ENCODE results near the gene POLR2E.

- TF ChIP-seq CTCF (IDR thresholded peaks at IDR 0.05) (no peak), SIN3A (IDR thresholded peaks at IDR 0.05; ENCODE audit: borderline replicate concordance, insufficient read depth, low read depth, low read length) (no peak), TCF7L2 (IDR thresholded peaks at IDR 0.05; ENCODE audit: low read depth, low read length) (no peak)
These were observed 19.2 kb downstream of the POLR2E start for GRCh38 chr19:1076046-1076386.

All from Panc1 (cell line).